WERI-Rb-1 (cell line): ENCODE measurements around the gene ZNF587.
"Not testable (repeated sequence)": the region's sequence is repeated elsewhere in the genome, so short reads cannot be mapped to it uniquely, and the experiment has no call there.

Experiments
- DNase-seq: peaks from one replicate; pipeline ENCODE4 v3.0.0-alpha.2; 2020
- H3K27ac ChIP-seq: fragments of 250-450 bp; sonication (Bioruptor Pico); 2 replicates; pipeline ENCODE4 v1.5.1; 2020; ENCODE audit warnings: mild to moderate bottlenecking, moderate library complexity
- H3K27me3 ChIP-seq: fragments of 250-450 bp; sonication (Bioruptor Pico); 2 replicates; pipeline ENCODE4 v1.5.1; 2021; ENCODE audit warnings: mild to moderate bottlenecking, low read depth, moderate library complexity; ENCODE audit not compliant: insufficient read depth, severe bottlenecking
- H3K36me3 ChIP-seq: fragments of 250-450 bp; sonication (Bioruptor Pico); 2 replicates; pipeline ENCODE4 v1.5.1; 2020; ENCODE audit warnings: mild to moderate bottlenecking, moderate library complexity
- H3K4me3 ChIP-seq: 2 replicates; pipeline ENCODE4 v1.5.1; 2011; ENCODE audit warnings: low read depth, mild to moderate bottlenecking, control low read depth, low read length
- H3K9me3 ChIP-seq: fragments of 250-450 bp; sonication (Bioruptor Pico); 2 replicates; pipeline ENCODE4 v1.5.1; 2021; ENCODE audit warnings: mild to moderate bottlenecking, moderate library complexity; ENCODE audit not compliant: severe bottlenecking
- TF ChIP-seq, protein P1 (sequence below): IDR thresholded peaks from 2 replicates; pipeline ENCODE4 v1.5.1; 2011; ENCODE audit warnings: low read depth, mild to moderate bottlenecking, control low read depth, inconsistent platforms, low read length

The ZNF587 gene

GRCh38 chr19:57816652-57817051 lies 33.0 kb upstream of the ZNF587 start:
- no peak for DNase-seq
- H3K4me3 ChIP-seq, result no peak overlapping the region
- peaks cover 16% of the 10 kb centered on the region for H3K36me3 ChIP-seq
- no peak overlapping the region for H3K27ac ChIP-seq
- TF ChIP-seq, protein P1, sequence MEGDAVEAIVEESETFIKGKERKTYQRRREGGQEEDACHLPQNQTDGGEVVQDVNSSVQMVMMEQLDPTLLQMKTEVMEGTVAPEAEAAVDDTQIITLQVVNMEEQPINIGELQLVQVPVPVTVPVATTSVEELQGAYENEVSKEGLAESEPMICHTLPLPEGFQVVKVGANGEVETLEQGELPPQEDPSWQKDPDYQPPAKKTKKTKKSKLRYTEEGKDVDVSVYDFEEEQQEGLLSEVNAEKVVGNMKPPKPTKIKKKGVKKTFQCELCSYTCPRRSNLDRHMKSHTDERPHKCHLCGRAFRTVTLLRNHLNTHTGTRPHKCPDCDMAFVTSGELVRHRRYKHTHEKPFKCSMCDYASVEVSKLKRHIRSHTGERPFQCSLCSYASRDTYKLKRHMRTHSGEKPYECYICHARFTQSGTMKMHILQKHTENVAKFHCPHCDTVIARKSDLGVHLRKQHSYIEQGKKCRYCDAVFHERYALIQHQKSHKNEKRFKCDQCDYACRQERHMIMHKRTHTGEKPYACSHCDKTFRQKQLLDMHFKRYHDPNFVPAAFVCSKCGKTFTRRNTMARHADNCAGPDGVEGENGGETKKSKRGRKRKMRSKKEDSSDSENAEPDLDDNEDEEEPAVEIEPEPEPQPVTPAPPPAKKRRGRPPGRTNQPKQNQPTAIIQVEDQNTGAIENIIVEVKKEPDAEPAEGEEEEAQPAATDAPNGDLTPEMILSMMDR, result no peak
- no peaks in the 10 kb centered on the region for H3K9me3 ChIP-seq
- no peaks in the 10 kb centered on the region for H3K27me3 ChIP-seq

GRCh38 chr19:57817976-57818375 lies 31.7 kb upstream of the ZNF587 start:
- Histone ChIP-seq H3K27me3 (no peaks in the 10 kb centered on the region), H3K9me3 (no peaks in the 10 kb centered on the region), H3K36me3 (peaks cover 6% of the 10 kb centered on the region), H3K4me3 (no peak overlapping the region), H3K27ac (no peak overlapping the region)
- TF ChIP-seq, protein P1, result no peak
- DNase-seq, result no peak

GRCh38 chr19:57818378-57818777 lies 31.3 kb upstream of the ZNF587 start:
- no peak for DNase-seq
- Histone ChIP-seq H3K36me3 (peaks cover 5% of the 10 kb centered on the region; the same call in 1 of the 2 replicates), H3K27me3 (no peaks in the 10 kb centered on the region), H3K4me3 (no peak overlapping the region), H3K9me3 (no peaks in the 10 kb centered on the region), H3K27ac (no peak overlapping the region)
- TF ChIP-seq, protein P1, result no peak

- TF ChIP-seq, protein P1, result no peak
- Histone ChIP-seq H3K27ac (peak overlapping the region; percentile 84), H3K9me3 (no peaks in the 10 kb centered on the region), H3K4me3 (peak overlapping the region; percentile 99), H3K36me3 (peaks cover 5% of the 10 kb centered on the region; the same call in 1 of the 2 replicates), H3K27me3 (no peaks in the 10 kb centered on the region)
- DNase-seq, result peak; percentile 87
These were observed 30.0 kb upstream of the ZNF587 start for GRCh38 chr19:57819475-57820148.

DNA sequence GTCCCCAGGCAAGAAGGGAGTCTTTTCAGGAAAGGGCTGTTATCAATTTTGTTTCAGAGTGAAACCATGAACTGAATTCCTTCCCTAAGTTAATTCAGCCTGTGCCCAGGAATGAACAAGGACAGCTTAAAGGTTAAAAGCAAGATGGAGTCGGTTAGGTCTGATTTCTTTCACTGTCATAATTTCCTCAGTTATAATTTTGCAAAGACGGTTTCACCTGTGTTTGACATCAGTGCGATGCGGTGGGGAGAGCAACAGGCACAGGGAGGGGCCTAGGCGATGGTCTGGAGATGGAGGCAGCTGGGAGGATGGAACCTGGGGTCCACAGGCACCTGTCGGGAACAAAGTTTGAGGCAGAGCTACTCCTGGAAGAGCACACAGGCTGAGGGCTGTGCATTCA lies 29.1 kb upstream of the ZNF587 start:
- Histone ChIP-seq H3K27me3 (no peaks in the 10 kb centered on the region), H3K4me3 (peak overlapping the region; percentile 99; the same call in 1 of the 2 replicates), H3K27ac (no peak overlapping the region), H3K9me3 (no peaks in the 10 kb centered on the region), H3K36me3 (peaks cover 11% of the 10 kb centered on the region)
- no peak for DNase-seq
- TF ChIP-seq, protein P1, result no peak

DNA sequence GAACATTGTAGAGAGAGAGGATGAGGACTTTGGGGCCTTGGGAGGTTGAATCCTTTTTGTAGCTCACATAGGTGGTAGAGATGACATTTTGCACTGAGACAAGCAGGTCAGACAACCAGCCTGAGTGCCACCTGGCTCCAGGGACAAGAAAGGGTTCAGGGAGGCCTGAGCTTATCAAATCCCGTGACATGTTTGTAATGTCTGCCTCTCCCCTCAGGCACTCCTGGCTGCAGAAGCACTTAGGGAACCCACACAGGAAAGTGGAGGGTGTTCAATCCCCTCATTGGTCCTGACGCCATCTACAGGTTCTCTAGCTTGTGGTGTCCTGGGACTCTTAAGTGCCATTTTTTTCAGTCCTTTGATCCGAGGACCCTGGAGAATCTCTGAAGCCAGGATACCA lies 28.6 kb upstream of the ZNF587 start:
- peaks cover 13% of the 10 kb centered on the region for H3K36me3 ChIP-seq
- H3K27ac ChIP-seq, H3K4me3 ChIP-seq, H3K9me3 ChIP-seq, H3K27me3 ChIP-seq, DNase-seq: not testable (repeated sequence)

- H3K36me3 ChIP-seq, result peaks cover 15% of the 10 kb centered on the region
- not testable (repeated sequence) for H3K9me3 ChIP-seq, H3K27ac ChIP-seq, H3K4me3 ChIP-seq, DNase-seq, H3K27me3 ChIP-seq
These were observed 28.2 kb upstream of the ZNF587 start for GRCh38 chr19:57821501-57821900.

DNA sequence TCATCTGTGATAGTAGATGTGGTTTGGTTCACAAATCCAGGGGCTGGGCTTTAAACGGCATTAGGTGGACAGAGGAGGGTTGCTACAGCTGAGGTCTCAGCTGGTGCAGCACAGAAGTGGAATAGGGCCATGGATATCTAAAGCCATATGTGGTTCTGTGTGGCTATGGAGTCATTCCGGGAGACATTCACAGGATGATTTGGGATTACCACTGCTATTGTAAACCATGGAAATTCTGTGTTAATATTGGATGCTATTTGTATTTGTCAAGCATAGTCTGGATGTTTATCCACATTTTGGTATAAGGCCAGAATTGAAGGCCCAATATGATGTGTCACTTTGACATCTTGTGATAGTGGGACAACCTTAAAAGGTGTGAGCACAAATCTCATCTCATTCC lies 26.5 kb upstream of the ZNF587 start:
- H3K9me3 ChIP-seq, H3K4me3 ChIP-seq, H3K27ac ChIP-seq, DNase-seq, H3K27me3 ChIP-seq: not testable (repeated sequence)
- peaks cover 17% of the 10 kb centered on the region for H3K36me3 ChIP-seq

DNA sequence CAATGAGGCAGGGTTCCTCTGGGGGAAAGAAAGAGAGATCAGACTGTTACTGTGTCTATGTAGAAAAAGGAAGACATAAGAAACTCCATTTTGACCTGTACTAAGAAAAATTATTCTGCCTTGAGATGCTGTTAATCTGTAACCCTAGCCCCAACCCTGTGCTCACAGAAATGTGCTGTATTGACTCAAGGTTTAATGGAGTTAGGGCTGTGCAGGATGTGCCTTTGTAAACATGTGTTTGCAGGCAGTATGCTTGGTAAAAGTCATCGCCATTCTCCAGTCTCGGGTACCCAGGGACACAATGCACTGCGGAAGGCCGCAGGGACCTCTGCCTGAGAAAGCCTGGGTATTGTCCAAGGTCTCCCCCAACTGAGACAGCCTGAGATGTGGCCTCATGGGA lies 26.1 kb upstream of the ZNF587 start:
- not testable (repeated sequence) for H3K9me3 ChIP-seq, H3K4me3 ChIP-seq, H3K27me3 ChIP-seq, DNase-seq, H3K27ac ChIP-seq
- H3K36me3 ChIP-seq, result peaks cover 17% of the 10 kb centered on the region
